Upper lobe of left lung (tissue), 6 donors: Measurements from ENCODE around the gene HGS. TPM values are rescaled to one million over a fixed set of nuclear protein-coding genes. Genes with fewer than 3 reads are reported as not detected.

Experiments
- ATAC-seq, 2 donors: fragments of 200-7000 bp; cut with Tn5 transposase; one replicate each; pipeline ENCODE4 v1.9.1; 2022; ENCODE audit warnings: mild to moderate bottlenecking in 2 of 2, moderate library complexity in 2 of 2; ENCODE audit not compliant: low FRiP score in 2 of 2
- DNase-seq, 2 donors: peaks; one replicate each; pipeline ENCODE4 v3.0.0-alpha.2; 2019 to 2020
- H3K27ac ChIP-seq, 4 donors: fragments of 200-600 bp; sonication (generic); one replicate each; pipeline ENCODE4 v1.5.1; 2016 to 2019
- H3K27me3 ChIP-seq, 4 donors: fragments of 200-600 bp; sonication (generic); one replicate each; pipeline ENCODE4 v1.5.1; 2017 to 2019
- H3K36me3 ChIP-seq, 4 donors: fragments of 200-600 bp; sonication (generic); one replicate each; pipeline ENCODE4 v1.5.1; 2016 to 2019
- H3K4me1 ChIP-seq, 4 donors: fragments of 200-600 bp; sonication (generic); one replicate each; pipeline ENCODE4 v1.5.1; 2018 to 2019
- H3K4me3 ChIP-seq, 4 donors: fragments of 200-600 bp; sonication (generic); one replicate each; pipeline ENCODE4 v1.5.1; 2017 to 2019; ENCODE audit warnings: mild to moderate bottlenecking in 2 of 4, moderate library complexity in 1 of 4
- H3K9me3 ChIP-seq, 4 donors: fragments of 200-600 bp; sonication (generic); one replicate each; pipeline ENCODE4 v1.5.1; 2018 to 2019
- CTCF ChIP-seq, 6 experiments: fragments of 450-650 bp in 4 of 6; fragments of 200-600 bp in 2 of 6; sonication (generic) in 2 of 6; IDR thresholded peaks; one replicate each; pipeline ENCODE4 v1.5.1; 2016 to 2019; ENCODE audit warnings: antibody characterized with exemption in 6 of 6
- EP300 ChIP-seq, 4 donors: sonication (generic); formaldehyde crosslinking; IDR thresholded peaks; one replicate each; pipeline ENCODE4 v1.5.1; 2017; ENCODE audit warnings: antibody characterized with exemption in 4 of 4, control low read depth in 2 of 4
- POLR2A ChIP-seq, 4 donors: fragments of 450-650 bp; IDR thresholded peaks; one replicate each; pipeline ENCODE4 v1.5.1; 2016 to 2017; ENCODE audit warnings: antibody characterized with exemption in 4 of 4, mild to moderate bottlenecking in 2 of 4
- POLR2AphosphoS5 ChIP-seq, 2 donors: sonication (generic); formaldehyde crosslinking; IDR thresholded peaks; one replicate each; pipeline ENCODE4 v1.5.1; 2017; ENCODE audit warnings: antibody characterized with exemption in 2 of 2
- WGBS, 2 donors: methylation state at CpG; one replicate each; pipeline ENCODE4 v1.1.5; 2017 to 2018; 5-methylcytosine and 5-hydroxymethylcytosine counted together
- total RNA-seq, 6 donors: library from RNA; depleted of rRNA in 4 of 6; stranded (reverse); fragments of >200 nt in 4 of 6; gene quantifications; one replicate each; pipeline versions ENCODE4 v1.1.0 to v1.2.1, GENCODE V29; 2016 to 2021
- donor health status: DM: no; HTN: no; CAD: no; lungs with moderate emphysema.
- donor health status: DM: no; HTN: yes; CAD: no; lungs with severe emphysema.

Gene HGS
- total RNA-seq, 6 donors from 2014 or later: 74.7 to 164 (median 108) TPM

GRCh38 chr17:81665205-81666091 lies 18.4 kb upstream of the HGS start:
- peak; percentile 42 to 72 for DNase-seq
- WGBS, 2 donors: 57 to 64% methylated on average over 20 to 29 of the region's 30 CpGs
- Histone ChIP-seq H3K9me3 (no peaks in the 10 kb centered on the region), H3K4me1 (peaks cover 18 to 33% (median 20%) of the 10 kb centered on the region in 4 donors), H3K36me3 (peaks cover 0 to 28% (median 12%) of the 10 kb centered on the region in 4 donors), H3K27ac (peak overlapping the region; percentile 91 to 95 (median 93)), H3K27me3 (no peaks in the 10 kb centered on the region), H3K4me3 (peak overlapping the region; percentile 80 to 99 (median 90))
- peak; percentile 5 to 17 for ATAC-seq
- TF ChIP-seq EP300 (IDR thresholded peaks at IDR 0.05) (no peak), CTCF (IDR thresholded peaks at IDR 0.05) (no peak), POLR2A (IDR thresholded peaks at IDR 0.05) (no peak), POLR2AphosphoS5 (IDR thresholded peaks at IDR 0.05) (no peak)

- H3K27me3 ChIP-seq: no peaks in the 10 kb centered on the region
- H3K4me3 ChIP-seq: peak overlapping the region; percentile 80 to 99 (median 90)
- no peak for TF ChIP-seq POLR2AphosphoS5 (IDR thresholded peaks at IDR 0.05)
- TF ChIP-seq POLR2A (IDR thresholded peaks at IDR 0.05): no peak
- TF ChIP-seq EP300 (IDR thresholded peaks at IDR 0.05): no peak
- no peak for TF ChIP-seq CTCF (IDR thresholded peaks at IDR 0.05)
- DNase-seq (no peak), ATAC-seq (peak in 1 of 2 donors; percentile 13)
- H3K36me3 ChIP-seq: peaks cover 0 to 34% (median 18%) of the 10 kb centered on the region in 4 donors
- 0 to 1% methylated on average over 12 to 16 of the region's 16 CpGs for WGBS, 2 donors
- peaks cover 18 to 33% (median 20%) of the 10 kb centered on the region in 4 donors for H3K4me1 ChIP-seq
- H3K9me3 ChIP-seq: no peaks in the 10 kb centered on the region
- H3K27ac ChIP-seq: peak overlapping the region; percentile 91 to 95 (median 93)
Observed at GRCh38 chr17:81666092-81666341, 17.8 kb upstream of the HGS start.

- Histone ChIP-seq H3K9me3 (no peaks in the 10 kb centered on the region), H3K27me3 (no peaks in the 10 kb centered on the region), H3K36me3 (peaks cover 0 to 39% (median 24%) of the 10 kb centered on the region in 4 donors), H3K4me3 (peak within 1 kb of the TSS; percentile 80 to 99 (median 90)), H3K27ac (peak within 1 kb of the TSS; percentile 91 to 95 (median 93)), H3K4me1 (peaks cover 18 to 33% (median 20%) of the 10 kb centered on the region in 4 donors)
- TF ChIP-seq CTCF (IDR thresholded peaks at IDR 0.05) (peak in 1 of 6 experiments; percentile 9), EP300 (IDR thresholded peaks at IDR 0.05) (no peak), POLR2A (IDR thresholded peaks at IDR 0.05) (peak in 3 of 4 donors; percentile 81 to 96 (median 83)), POLR2AphosphoS5 (IDR thresholded peaks at IDR 0.05) (peak; percentile 95 to 98)
- peak; percentile 97 to 100 for DNase-seq
- peak; percentile 97 to 99 for ATAC-seq
- WGBS, 2 donors: 1% methylated on average over 35 to 54 of the region's 96 CpGs
Observed at GRCh38 chr17:81666342-81667191, 17.2 kb upstream of the HGS start, which contains the start of the genes CCDC137 and OXLD1. Gene CCDC137, plus strand, starts transcription at chr17:81666737. Its CDS starts 30 bp downstream, at chr17:81666767. Gene OXLD1, minus strand, starts transcription at chr17:81666605. Its CDS starts 28 bp downstream, at chr17:81666577.

- DNase-seq: no peak
- Histone ChIP-seq H3K4me3 (peak overlapping the region in 2 of 4 donors; percentile 85 to 99), H3K27ac (no peak overlapping the region), H3K9me3 (no peaks in the 10 kb centered on the region), H3K36me3 (peaks cover 4 to 51% (median 35%) of the 10 kb centered on the region in 4 donors), H3K27me3 (no peaks in the 10 kb centered on the region), H3K4me1 (peaks cover 18 to 33% (median 20%) of the 10 kb centered on the region in 4 donors)
- no peak for ATAC-seq
- TF ChIP-seq POLR2A (IDR thresholded peaks at IDR 0.05): no peak
- no peak for TF ChIP-seq EP300 (IDR thresholded peaks at IDR 0.05)
- TF ChIP-seq POLR2AphosphoS5 (IDR thresholded peaks at IDR 0.05): no peak
- no peak for TF ChIP-seq CTCF (IDR thresholded peaks at IDR 0.05)
- WGBS, 2 donors: 76 to 84% methylated on average over 18 of the region's 18 CpGs
Observed at GRCh38 chr17:81667754-81668153, 16.1 kb upstream of the HGS start.
